ENCODE measurements around the gene PCDHGA2. TPM values are rescaled to one million over a fixed set of nuclear protein-coding genes. Genes with fewer than 3 reads are reported as not detected.

The PCDHGA2 gene
- polyA plus RNA-seq, 1 donor from 2014 or later = 0.21 TPM

- TF ChIP-seq EP300 (conservative IDR thresholded peaks at IDR 0.05; ENCODE audit: poor library complexity, severe bottlenecking) = no peak
- TF ChIP-seq EZH2 (IDR thresholded peaks at IDR 0.05; ENCODE audit: borderline replicate concordance, insufficient read depth, low read length, poor library complexity, severe bottlenecking) = no peak
- no peak for TF ChIP-seq SMC3 (conservative IDR thresholded peaks at IDR 0.05; ENCODE audit: poor library complexity)
- no peak for TF ChIP-seq MXI1 (conservative IDR thresholded peaks at IDR 0.05; ENCODE audit: poor library complexity, severe bottlenecking)
- no peak overlapping the region for H3K9ac ChIP-seq (ENCODE audit: low read length)
- H3K4me3 ChIP-seq (ENCODE audit: low read length) = no peak overlapping the region
- no peak overlapping the region for H3K4me2 ChIP-seq (ENCODE audit: low read length)
- H4K20me1 ChIP-seq (ENCODE audit: insufficient read depth) = no peaks in the 10 kb centered on the region
- no peaks in the 10 kb centered on the region for H3F3A ChIP-seq (ENCODE audit: insufficient read depth, low read length, poor library complexity, severe bottlenecking)
- H3K27ac ChIP-seq (ENCODE audit: low read length) = no peak overlapping the region
- H3K9me2 ChIP-seq (ENCODE audit: insufficient read depth, low read length) = no peaks in the 10 kb centered on the region
- peaks cover 45% of the 10 kb centered on the region for H3K9me3 ChIP-seq (ENCODE audit: low read length)
- no peak overlapping the region for H2AFZ ChIP-seq (ENCODE audit: low read depth, low read length)
- no peaks in the 10 kb centered on the region for H3K36me3 ChIP-seq (ENCODE audit: insufficient read depth, low read length)
- no peaks in the 10 kb centered on the region for H3K27me3 ChIP-seq (ENCODE audit: insufficient read depth, low read depth, low read length)
- H3K79me2 ChIP-seq (replicated peaks; ENCODE audit: insufficient read depth, low read length) = no peaks in the 10 kb centered on the region
Measured at GRCh38 chr5:141362719-141363118, 24.2 kb downstream of the PCDHGA2 start.

GRCh38 chr5:141363952-141364660 is 25.5 kb downstream of the PCDHGA2 start, which contains the start of gene PCDHGA5:
Gene PCDHGA5 (plus strand): TSS chr5:141364162. CDS start chr5:141364331, 169 bp downstream.
- no peak within 1 kb of the TSS for H3K4me3 ChIP-seq (ENCODE audit: low read length)
- H3K9ac ChIP-seq (ENCODE audit: low read length) = no peak within 1 kb of the TSS
- H3K36me3 ChIP-seq (ENCODE audit: insufficient read depth, low read length) = no peaks in the 10 kb centered on the region
- no peak within 1 kb of the TSS for H3K4me2 ChIP-seq (ENCODE audit: low read length)
- no peak within 1 kb of the TSS for H3K27ac ChIP-seq (ENCODE audit: low read length)
- peaks cover 38% of the 10 kb centered on the region for H3K9me3 ChIP-seq (ENCODE audit: low read length)
- no peaks in the 10 kb centered on the region for H3F3A ChIP-seq (ENCODE audit: insufficient read depth, low read length, poor library complexity, severe bottlenecking)
- no peaks in the 10 kb centered on the region for H3K27me3 ChIP-seq (ENCODE audit: insufficient read depth, low read depth, low read length)
- no peak for TF ChIP-seq CTCF (IDR thresholded peaks at IDR 0.05; ENCODE audit: poor library complexity, severe bottlenecking)
- TF ChIP-seq REST (IDR thresholded peaks at IDR 0.05; ENCODE audit: borderline replicate concordance) = no peak
- TF ChIP-seq SMC3 (conservative IDR thresholded peaks at IDR 0.05; ENCODE audit: poor library complexity) = no peak
- no peak for TF ChIP-seq EZH2 (IDR thresholded peaks at IDR 0.05; ENCODE audit: borderline replicate concordance, insufficient read depth, low read length, poor library complexity, severe bottlenecking)
- H2AFZ ChIP-seq (ENCODE audit: low read depth, low read length) = no peak within 1 kb of the TSS
- H3K79me2 ChIP-seq (replicated peaks; ENCODE audit: insufficient read depth, low read length) = no peaks in the 10 kb centered on the region
- H4K20me1 ChIP-seq (ENCODE audit: insufficient read depth) = no peaks in the 10 kb centered on the region
- no peaks in the 10 kb centered on the region for H3K9me2 ChIP-seq (ENCODE audit: insufficient read depth, low read length)

Data from neural cell (in vitro differentiated cells).